ENCODE measurements around the gene KCNMB1.
A peak's percentile ranks its signal among the peaks of the same experiment; 100 is the strongest.

- TF ChIP-seq CTCF (conservative IDR thresholded peaks at IDR 0.05; ENCODE audit: low read length) (0 out of 2 replicates have a peak, but pooled peaks have one; percentile 10), EZH2phosphoT487 (IDR thresholded peaks at IDR 0.05; ENCODE audit: borderline replicate concordance) (no peak)
Observed at GRCh38 chr5:170429014-170429413, 39.8 kb upstream of the KCNMB1 start.

Measured in Loucy (cell line).